HepG2 (cell line): ENCODE measurements around the gene ATG2A. TPM values are rescaled to one million over a fixed set of nuclear protein-coding genes. Genes with fewer than 3 reads are reported as not detected.
A peak's percentile ranks its signal among the peaks of the same experiment; 100 is the strongest.

ENCODE experiments used
- CEBPB ChIP-seq: IDR thresholded peaks from 2 replicates; pipeline ENCODE4 v1.6.1; 2011; ENCODE audit warnings: low read depth, low read length, improper control_type of control experiment, borderline replicate concordance
- GABPB1 ChIP-seq: IDR thresholded peaks from 2 replicates; pipeline ENCODE4 v1.6.1; 2016; ENCODE audit warnings: mild to moderate bottlenecking, missing genetic modification reagents, moderate library complexity, missing compliant biosample characterization
- HNRNPL ChIP-seq: fragments of 200-400 bp; formaldehyde crosslinking; IDR thresholded peaks from 2 replicates; pipeline ENCODE4 v1.6.1; 2017; ENCODE audit warnings: mild to moderate bottlenecking, low read depth, low read length
- KLF13 ChIP-seq: sonication (generic); formaldehyde crosslinking; IDR thresholded peaks from 2 replicates; pipeline ENCODE4 v1.4.0; 2020; ENCODE audit warnings: mild to moderate bottlenecking, missing genetic modification reagents
- MTF1 ChIP-seq: sonication (generic); formaldehyde crosslinking; IDR thresholded peaks from 2 replicates; pipeline ENCODE4 v1.5.0; 2020; ENCODE audit warnings: missing genetic modification reagents
- MTF2 ChIP-seq: sonication (generic); formaldehyde crosslinking; IDR thresholded peaks from 2 replicates; pipeline ENCODE4 v1.5.0; 2020; ENCODE audit warnings: missing genetic modification reagents, borderline replicate concordance
- POLR2A ChIP-seq, 2 experiments: IDR thresholded peaks; 2 replicates each; pipeline ENCODE4 v1.6.1; 2011; ENCODE audit warnings: low read depth in 2 of 2, low read length in 2 of 2, mild to moderate bottlenecking in 1 of 2, moderate library complexity in 1 of 2; ENCODE audit not compliant: insufficient read depth in 1 of 2
- RBFOX2 ChIP-seq: fragments of 200-400 bp; formaldehyde crosslinking; IDR thresholded peaks from 2 replicates; pipeline ENCODE4 v1.6.1; 2017; ENCODE audit warnings: low read depth, mild to moderate bottlenecking, low read length
- TBX3 ChIP-seq: fragments of 450-650 bp; IDR thresholded peaks from 2 replicates; pipeline ENCODE4 v1.6.1; 2017; ENCODE audit warnings: antibody characterized with exemption, mild to moderate bottlenecking, inconsistent platforms, borderline replicate concordance
- TMF1 ChIP-seq: sonication (generic); formaldehyde crosslinking; IDR thresholded peaks from 2 replicates; pipeline ENCODE4 v1.8.1; 2022; ENCODE audit warnings: low read depth, missing genetic modification reagents
- ZBTB1 ChIP-seq: sonication (generic); formaldehyde crosslinking; IDR thresholded peaks from 2 replicates; pipeline ENCODE4 v1.4.0; 2020; ENCODE audit warnings: missing genetic modification reagents, borderline replicate concordance
- ZNF350 ChIP-seq: sonication (generic); formaldehyde crosslinking; IDR thresholded peaks from 2 replicates; pipeline ENCODE4 v1.4.0; 2020; ENCODE audit warnings: mild to moderate bottlenecking, low read depth, missing genetic modification reagents, borderline replicate concordance
- polyA plus RNA-seq, 8 experiments: library from polyadenylated mRNA; depleted of rRNA in 3 of 8; stranded (reverse) in 7 of 8; unstranded in 1 of 8; fragments of >200 nt; fragmentation: Illumina TruSeq in 4 of 8; extraction: Trizol in 4 of 8; gene quantifications; 2 replicates each; pipeline versions ENCODE4 v1.2.1 to v1.2.3, GENCODE V29; 2011 to 2016; ENCODE audit warnings: low read depth in 4 of 8, missing spikeins in 1 of 8, mixed read lengths in 1 of 8; ENCODE audit not compliant: insufficient read depth in 1 of 8
- total RNA-seq, 5 experiments: library from RNA; depleted of rRNA; stranded (reverse); fragments of >200 nt; fragmentation: Illumina TruSeq; extraction: Trizol; gene quantifications; 2 replicates each; pipeline ENCODE4 v1.2.3, GENCODE V29; 2016; ENCODE audit warnings: low read depth in 1 of 5
- TF ChIP-seq, protein P1 (sequence below): sonication (generic); formaldehyde crosslinking; IDR thresholded peaks from 2 replicates; pipeline ENCODE4 v1.5.0; 2020; ENCODE audit warnings: missing genetic modification reagents, mild to moderate bottlenecking, borderline replicate concordance
- TF ChIP-seq, protein P2 (sequence below): sonication (generic); formaldehyde crosslinking; IDR thresholded peaks from 2 replicates; pipeline ENCODE4 v1.9.0; 2021; ENCODE audit warnings: missing genetic modification reagents, borderline replicate concordance
- TF ChIP-seq, protein P3 (sequence below): sonication (generic); formaldehyde crosslinking; IDR thresholded peaks from 2 replicates; pipeline ENCODE4 v1.4.0; 2020; ENCODE audit warnings: missing genetic modification reagents
- TF ChIP-seq, protein P4 (sequence below): sonication (generic); formaldehyde crosslinking; IDR thresholded peaks from 2 replicates; pipeline ENCODE4 v1.5.1; 2020; ENCODE audit warnings: missing genetic modification reagents, mild to moderate bottlenecking, borderline replicate concordance

The ATG2A gene
- total and polyA plus RNA-seq, 2 of the 13 experiments (the other 11 are each of a cell fraction or from before 2014, with no cell fraction given), result 6.7 to 8.0 TPM

DNA sequence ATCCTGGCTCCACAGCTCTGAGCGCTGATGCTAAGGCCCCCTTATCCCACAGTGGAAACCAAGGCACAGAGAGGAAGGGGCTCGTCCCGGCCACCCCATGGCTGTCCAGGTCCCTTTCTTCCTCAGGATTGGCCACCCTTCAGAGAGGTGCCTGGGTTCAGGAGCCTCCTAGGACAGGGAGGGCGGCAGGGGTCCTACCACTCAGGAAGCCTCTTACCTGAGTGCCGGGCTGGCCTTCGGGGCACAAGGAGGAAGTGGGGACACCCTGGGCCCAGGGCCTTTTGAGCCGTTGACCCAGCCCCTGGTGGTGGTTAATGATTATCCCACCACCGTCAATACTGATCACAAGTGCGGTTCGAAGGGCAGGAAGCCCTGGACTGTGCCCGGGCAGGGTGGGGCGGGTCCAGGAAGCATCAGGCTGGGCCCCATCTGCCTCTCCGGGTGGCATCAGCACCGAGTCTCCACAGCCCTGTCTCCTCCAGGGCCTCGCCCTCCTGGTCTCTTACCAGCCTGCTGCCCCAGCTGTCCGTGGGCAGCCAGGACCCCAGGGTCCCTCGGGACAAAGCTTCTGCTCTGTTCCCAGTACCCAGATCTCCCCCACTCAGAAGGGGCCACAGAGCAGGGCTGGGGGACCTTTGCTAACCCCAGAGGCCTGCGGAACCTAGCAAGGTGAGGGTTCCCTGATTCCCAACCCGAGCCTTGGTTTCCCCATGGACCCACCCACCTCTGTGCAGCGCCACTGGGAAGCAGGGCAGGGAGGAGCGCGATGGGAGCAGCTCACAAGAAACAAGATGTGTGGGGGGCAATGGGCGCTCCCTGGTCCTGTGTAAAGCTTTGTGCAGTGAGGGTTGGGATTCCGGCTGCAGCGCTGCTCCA lies 23.6 kb downstream of the ATG2A start (continued):
- TF ChIP-seq, protein P1, sequence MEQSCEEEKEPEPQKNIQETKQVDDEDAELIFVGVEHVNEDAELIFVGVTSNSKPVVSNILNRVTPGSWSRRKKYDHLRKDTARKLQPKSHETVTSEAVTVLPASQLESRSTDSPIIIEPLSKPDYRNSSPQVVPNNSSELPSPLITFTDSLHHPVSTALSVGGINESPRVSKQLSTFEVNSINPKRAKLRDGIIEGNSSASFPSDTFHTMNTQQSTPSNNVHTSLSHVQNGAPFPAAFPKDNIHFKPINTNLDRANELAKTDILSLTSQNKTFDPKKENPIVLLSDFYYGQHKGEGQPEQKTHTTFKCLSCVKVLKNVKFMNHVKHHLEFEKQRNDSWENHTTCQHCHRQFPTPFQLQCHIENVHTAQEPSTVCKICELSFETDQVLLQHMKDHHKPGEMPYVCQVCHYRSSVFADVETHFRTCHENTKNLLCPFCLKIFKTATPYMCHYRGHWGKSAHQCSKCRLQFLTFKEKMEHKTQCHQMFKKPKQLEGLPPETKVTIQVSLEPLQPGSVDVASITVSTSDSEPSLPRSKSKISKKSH, result no peak
- TF ChIP-seq CEBPB (no peak), TMF1 (CRISPR knock-in tag) (peak; percentile 72), KLF13 (no peak), ZBTB1 (CRISPR knock-in tag) (no peak), RBFOX2 (peak; percentile 82), GABPB1 (peak; percentile 77), TBX3 (no peak), HNRNPL (peak; percentile 100), MTF1 (no peak), ZNF350 (CRISPR knock-in tag) (no peak), MTF2 (CRISPR knock-in tag) (no peak), POLR2A (IDR thresholded peaks at IDR 0.05; ENCODE audit: insufficient read depth in 1 of 2, low read depth in 2 of 2, low read length in 2 of 2) (peak in 1 of 2 experiments; percentile 88; a peak in 2 of 4 replicates)
- TF ChIP-seq, protein P2, sequence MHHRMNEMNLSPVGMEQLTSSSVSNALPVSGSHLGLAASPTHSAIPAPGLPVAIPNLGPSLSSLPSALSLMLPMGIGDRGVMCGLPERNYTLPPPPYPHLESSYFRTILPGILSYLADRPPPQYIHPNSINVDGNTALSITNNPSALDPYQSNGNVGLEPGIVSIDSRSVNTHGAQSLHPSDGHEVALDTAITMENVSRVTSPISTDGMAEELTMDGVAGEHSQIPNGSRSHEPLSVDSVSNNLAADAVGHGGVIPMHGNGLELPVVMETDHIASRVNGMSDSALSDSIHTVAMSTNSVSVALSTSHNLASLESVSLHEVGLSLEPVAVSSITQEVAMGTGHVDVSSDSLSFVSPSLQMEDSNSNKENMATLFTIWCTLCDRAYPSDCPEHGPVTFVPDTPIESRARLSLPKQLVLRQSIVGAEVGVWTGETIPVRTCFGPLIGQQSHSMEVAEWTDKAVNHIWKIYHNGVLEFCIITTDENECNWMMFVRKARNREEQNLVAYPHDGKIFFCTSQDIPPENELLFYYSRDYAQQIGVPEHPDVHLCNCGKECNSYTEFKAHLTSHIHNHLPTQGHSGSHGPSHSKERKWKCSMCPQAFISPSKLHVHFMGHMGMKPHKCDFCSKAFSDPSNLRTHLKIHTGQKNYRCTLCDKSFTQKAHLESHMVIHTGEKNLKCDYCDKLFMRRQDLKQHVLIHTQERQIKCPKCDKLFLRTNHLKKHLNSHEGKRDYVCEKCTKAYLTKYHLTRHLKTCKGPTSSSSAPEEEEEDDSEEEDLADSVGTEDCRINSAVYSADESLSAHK, result no peak; the same call in 1 of the 2 replicates
- TF ChIP-seq, protein P3, sequence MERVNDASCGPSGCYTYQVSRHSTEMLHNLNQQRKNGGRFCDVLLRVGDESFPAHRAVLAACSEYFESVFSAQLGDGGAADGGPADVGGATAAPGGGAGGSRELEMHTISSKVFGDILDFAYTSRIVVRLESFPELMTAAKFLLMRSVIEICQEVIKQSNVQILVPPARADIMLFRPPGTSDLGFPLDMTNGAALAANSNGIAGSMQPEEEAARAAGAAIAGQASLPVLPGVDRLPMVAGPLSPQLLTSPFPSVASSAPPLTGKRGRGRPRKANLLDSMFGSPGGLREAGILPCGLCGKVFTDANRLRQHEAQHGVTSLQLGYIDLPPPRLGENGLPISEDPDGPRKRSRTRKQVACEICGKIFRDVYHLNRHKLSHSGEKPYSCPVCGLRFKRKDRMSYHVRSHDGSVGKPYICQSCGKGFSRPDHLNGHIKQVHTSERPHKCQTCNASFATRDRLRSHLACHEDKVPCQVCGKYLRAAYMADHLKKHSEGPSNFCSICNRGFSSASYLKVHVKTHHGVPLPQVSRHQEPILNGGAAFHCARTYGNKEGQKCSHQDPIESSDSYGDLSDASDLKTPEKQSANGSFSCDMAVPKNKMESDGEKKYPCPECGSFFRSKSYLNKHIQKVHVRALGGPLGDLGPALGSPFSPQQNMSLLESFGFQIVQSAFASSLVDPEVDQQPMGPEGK (CRISPR knock-in tag), result peak; percentile 93
- TF ChIP-seq, protein P4, sequence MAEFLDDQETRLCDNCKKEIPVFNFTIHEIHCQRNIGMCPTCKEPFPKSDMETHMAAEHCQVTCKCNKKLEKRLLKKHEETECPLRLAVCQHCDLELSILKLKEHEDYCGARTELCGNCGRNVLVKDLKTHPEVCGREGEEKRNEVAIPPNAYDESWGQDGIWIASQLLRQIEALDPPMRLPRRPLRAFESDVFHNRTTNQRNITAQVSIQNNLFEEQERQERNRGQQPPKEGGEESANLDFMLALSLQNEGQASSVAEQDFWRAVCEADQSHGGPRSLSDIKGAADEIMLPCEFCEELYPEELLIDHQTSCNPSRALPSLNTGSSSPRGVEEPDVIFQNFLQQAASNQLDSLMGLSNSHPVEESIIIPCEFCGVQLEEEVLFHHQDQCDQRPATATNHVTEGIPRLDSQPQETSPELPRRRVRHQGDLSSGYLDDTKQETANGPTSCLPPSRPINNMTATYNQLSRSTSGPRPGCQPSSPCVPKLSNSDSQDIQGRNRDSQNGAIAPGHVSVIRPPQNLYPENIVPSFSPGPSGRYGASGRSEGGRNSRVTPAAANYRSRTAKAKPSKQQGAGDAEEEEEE, result no peak
